ENCODE measurements around the gene HUNK.

DNA sequence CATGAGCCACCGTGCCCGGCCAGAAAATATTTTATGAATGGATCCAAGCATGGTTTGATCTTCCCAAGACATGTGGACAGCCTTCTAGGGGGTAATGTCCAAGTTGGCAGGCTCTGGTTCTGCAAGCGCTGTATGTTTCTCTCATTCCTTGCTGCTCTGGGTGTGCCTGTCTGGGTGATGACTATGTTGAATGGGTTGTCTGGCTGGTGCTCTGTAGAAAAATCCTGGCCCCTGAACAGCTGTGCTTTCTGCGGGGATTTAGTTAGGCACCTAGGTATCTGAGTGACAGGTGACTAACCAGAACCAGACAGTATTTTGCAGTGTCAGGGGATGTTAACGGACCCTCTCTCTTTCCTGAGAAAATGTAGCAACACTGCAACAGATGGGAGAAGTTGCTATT is 14.1 kb downstream of the HUNK start:
- TF ChIP-seq, protein P1, sequence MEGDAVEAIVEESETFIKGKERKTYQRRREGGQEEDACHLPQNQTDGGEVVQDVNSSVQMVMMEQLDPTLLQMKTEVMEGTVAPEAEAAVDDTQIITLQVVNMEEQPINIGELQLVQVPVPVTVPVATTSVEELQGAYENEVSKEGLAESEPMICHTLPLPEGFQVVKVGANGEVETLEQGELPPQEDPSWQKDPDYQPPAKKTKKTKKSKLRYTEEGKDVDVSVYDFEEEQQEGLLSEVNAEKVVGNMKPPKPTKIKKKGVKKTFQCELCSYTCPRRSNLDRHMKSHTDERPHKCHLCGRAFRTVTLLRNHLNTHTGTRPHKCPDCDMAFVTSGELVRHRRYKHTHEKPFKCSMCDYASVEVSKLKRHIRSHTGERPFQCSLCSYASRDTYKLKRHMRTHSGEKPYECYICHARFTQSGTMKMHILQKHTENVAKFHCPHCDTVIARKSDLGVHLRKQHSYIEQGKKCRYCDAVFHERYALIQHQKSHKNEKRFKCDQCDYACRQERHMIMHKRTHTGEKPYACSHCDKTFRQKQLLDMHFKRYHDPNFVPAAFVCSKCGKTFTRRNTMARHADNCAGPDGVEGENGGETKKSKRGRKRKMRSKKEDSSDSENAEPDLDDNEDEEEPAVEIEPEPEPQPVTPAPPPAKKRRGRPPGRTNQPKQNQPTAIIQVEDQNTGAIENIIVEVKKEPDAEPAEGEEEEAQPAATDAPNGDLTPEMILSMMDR (conservative IDR thresholded peaks at IDR 0.05) = no peak
- no peak for TF ChIP-seq EZH2 (IDR thresholded peaks at IDR 0.05; ENCODE audit: low read depth)

Measured in PC-9 (cell line).